Lower leg skin (tissue), 4 donors: ENCODE results near the gene ELP4. TPM values are rescaled to one million over a fixed set of nuclear protein-coding genes. Genes with fewer than 3 reads are reported as not detected.
"Not testable (repeated sequence)": the region's sequence is repeated elsewhere in the genome, so short reads cannot be mapped to it uniquely, and the experiment has no call there.

Experiments
- DNase-seq, 2 donors: peaks; one replicate each; pipeline ENCODE4 v3.0.0-alpha.2; 2019; ENCODE audit warnings: low spot score in 2 of 2
- H3K4me3 ChIP-seq: fragments of 200-600 bp; sonication (generic); 2 replicates; pipeline ENCODE4 v1.5.1; 2017; ENCODE audit warnings: mild to moderate bottlenecking, low read depth; ENCODE audit not compliant: poor library complexity, severe bottlenecking
- POLR2A ChIP-seq, 2 donors: fragments of 450-650 bp; IDR thresholded peaks; one replicate each; pipeline ENCODE4 v1.6.1; 2016 to 2017; ENCODE audit warnings: antibody characterized with exemption in 2 of 2, mild to moderate bottlenecking in 1 of 2, moderate library complexity in 1 of 2
- WGBS, 2 donors: methylation state at CpG; one replicate each; pipeline ENCODE4 v1.1.5; 2018; 5-methylcytosine and 5-hydroxymethylcytosine counted together
- intact Hi-C: fragments of 100-400 bp; cut with DNase I; formaldehyde crosslinking; loops from one replicate; pipeline ENCODE4 v1.15.0; 2023; ENCODE audit warnings: low total_unique reads
- total RNA-seq, 4 donors: library from RNA; depleted of rRNA; stranded (reverse); fragments of >200 nt; gene quantifications; one replicate each; pipeline ENCODE4 v1.1.0, GENCODE V29; 2016
- TF ChIP-seq, protein P1 (sequence below), 3 donors: fragments of 450-650 bp; IDR thresholded peaks; one replicate each; pipeline ENCODE4 v1.5.1; 2016; ENCODE audit warnings: antibody characterized with exemption in 3 of 3, mild to moderate bottlenecking in 3 of 3, moderate library complexity in 2 of 3

The ELP4 gene
- total RNA-seq, 4 donors from 2014 or later, result 20.6 to 23.3 (median 22.2) TPM

DNA sequence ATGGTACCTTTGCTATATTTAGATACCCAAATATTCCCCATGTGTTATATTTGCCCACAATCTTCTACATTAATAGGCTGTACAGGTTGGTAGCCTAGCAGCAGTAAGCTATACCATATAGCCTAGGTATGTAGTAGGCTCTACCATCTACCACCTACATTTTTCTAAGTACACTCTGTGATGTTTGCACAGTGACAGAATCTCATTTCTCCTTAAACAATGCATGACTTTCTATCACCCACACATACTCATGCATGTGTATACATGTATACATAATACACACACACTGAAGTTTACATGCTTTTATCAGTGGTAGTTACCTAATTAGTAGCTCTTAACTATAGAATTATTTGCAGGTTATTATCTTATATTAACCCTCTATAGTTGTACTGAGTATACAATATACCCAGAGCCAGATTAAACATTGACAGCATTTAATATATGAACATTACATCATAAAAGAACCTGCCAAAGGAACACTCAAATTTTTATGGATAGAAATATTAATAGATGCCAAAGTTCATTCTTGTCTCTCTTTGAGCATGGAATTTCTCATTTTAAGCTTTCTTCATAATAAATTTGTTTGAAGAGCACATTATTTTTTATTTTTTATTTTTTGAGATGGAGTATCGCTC is 51.4 kb downstream of the ELP4 start:
- TF ChIP-seq, protein P1, sequence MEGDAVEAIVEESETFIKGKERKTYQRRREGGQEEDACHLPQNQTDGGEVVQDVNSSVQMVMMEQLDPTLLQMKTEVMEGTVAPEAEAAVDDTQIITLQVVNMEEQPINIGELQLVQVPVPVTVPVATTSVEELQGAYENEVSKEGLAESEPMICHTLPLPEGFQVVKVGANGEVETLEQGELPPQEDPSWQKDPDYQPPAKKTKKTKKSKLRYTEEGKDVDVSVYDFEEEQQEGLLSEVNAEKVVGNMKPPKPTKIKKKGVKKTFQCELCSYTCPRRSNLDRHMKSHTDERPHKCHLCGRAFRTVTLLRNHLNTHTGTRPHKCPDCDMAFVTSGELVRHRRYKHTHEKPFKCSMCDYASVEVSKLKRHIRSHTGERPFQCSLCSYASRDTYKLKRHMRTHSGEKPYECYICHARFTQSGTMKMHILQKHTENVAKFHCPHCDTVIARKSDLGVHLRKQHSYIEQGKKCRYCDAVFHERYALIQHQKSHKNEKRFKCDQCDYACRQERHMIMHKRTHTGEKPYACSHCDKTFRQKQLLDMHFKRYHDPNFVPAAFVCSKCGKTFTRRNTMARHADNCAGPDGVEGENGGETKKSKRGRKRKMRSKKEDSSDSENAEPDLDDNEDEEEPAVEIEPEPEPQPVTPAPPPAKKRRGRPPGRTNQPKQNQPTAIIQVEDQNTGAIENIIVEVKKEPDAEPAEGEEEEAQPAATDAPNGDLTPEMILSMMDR (IDR thresholded peaks at IDR 0.05), result no peak
- TF ChIP-seq POLR2A (IDR thresholded peaks at IDR 0.05), result no peak
- WGBS, 2 donors, result 97 to 100% methylated on average over 1 of the region's 1 CpG
- no peak overlapping the region for H3K4me3 ChIP-seq
- intact Hi-C loops, result no loop called here
- DNase-seq, result no peak

DNA sequence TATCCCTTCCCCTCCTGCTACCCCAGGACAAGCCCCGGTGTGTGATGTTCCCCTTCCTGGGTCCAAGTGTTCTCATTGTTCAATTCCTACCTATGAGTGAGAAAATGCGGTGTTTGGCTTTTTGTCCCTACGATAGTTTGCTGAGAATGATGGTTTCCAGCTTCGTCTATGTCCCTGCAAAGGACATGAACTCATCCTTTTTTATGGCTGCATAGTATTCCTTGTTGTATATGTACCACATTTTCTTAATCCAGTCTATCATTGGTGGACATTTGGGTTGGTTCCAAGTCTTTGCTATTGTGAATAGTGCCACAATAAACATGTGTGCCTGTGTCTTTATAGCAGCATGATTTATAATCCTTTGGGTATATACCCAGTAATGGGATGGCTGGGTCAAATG is 55.0 kb downstream of the ELP4 start:
- H3K4me3 ChIP-seq, DNase-seq, intact Hi-C loops: not testable (repeated sequence)
- 96 to 99% methylated on average over 4 of the region's 4 CpGs for WGBS, 2 donors

DNA sequence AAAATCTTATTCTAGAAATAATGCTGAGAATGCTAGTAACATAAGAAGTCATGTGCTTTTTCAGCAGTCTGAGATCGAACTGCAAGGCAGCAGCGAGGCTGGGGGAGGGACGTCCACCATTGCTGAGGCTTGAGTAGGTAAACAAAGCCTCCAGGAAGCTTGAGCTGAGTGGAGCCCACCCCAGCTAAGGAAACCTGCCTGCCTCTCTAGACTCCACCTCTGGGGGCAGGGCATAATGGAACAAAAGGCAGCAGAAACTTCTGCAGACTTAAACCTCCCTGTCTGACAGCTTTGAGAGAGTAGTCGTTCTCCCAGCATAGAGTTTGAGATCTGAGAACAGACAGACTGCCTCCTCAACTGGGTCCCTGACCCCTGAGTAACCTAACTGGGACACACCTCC is 64.6 kb downstream of the ELP4 start:
- intact Hi-C loops, DNase-seq, H3K4me3 ChIP-seq: not testable (repeated sequence)
- 90 to 92% methylated on average over 4 of the region's 4 CpGs for WGBS, 2 donors

DNA sequence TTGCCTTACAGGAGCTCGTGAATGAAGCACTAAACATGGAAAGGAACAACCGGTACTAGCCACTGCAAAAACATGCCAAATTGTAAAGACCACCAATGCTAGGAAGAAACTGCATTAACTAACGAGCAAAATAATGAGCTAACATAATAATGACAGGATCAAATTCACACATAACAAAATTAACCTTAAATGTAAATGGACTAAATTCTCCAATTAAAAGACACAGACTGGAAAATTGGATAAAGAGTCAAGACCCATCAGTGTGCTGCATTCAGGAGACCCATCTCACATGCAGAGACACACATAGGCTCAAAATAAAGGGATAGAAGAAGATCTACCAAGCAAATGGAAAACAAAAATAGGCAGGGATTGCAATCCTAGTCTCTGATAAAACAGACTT is 66.2 kb downstream of the ELP4 start:
- DNase-seq, H3K4me3 ChIP-seq, intact Hi-C loops: not testable (repeated sequence)
- WGBS, 2 donors, result 91 to 94% methylated on average over 3 of the region's 3 CpGs

DNA sequence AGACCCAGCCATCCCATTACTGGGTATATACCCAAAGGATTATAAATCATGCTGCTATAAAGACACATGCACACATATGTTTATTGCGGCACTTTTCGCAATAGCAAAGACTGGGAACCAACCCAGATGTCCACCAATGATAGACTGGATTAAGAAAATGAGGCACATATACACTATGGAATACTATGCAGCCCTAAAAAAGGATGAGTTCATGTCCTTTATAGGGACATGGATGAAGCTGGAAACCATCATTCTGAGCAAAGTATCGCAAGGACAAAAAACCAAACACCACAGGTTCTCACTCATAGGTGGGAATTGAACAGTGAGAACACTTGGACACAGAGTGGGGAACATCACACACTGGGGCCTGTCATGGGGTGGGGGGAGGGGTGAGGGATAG is 69.8 kb downstream of the ELP4 start:
- DNase-seq, H3K4me3 ChIP-seq, intact Hi-C loops: not testable (repeated sequence)
- WGBS, 2 donors, result 96 to 98% methylated on average over 3 of the region's 3 CpGs

DNA sequence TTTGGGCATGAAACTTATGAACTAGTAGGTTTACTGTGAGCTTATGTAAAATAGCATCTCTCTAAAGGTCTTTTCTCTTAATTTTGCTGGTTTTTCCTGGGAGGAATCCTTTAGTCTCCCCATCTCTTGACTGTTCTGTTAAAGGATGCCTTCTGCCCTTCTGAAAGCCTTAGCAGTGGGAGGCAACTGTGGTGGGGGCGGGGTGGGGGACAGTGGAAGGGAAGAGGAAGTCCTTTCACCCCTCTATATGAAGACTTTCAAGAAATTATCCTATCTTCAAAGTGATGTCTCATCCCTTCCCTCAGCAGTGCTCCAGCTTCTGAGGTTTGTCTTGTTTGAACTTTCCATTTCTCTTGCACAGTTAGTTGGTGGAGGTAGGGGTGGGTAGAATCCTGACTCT is 73.1 kb downstream of the ELP4 start:
- DNase-seq, result no peak
- no peak overlapping the region for H3K4me3 ChIP-seq
- intact Hi-C loops, result no loop called here
- WGBS, 2 donors, result 76 to 78% methylated on average over 1 of the region's 1 CpG
- TF ChIP-seq, protein P1 (IDR thresholded peaks at IDR 0.05), result no peak
- TF ChIP-seq POLR2A (IDR thresholded peaks at IDR 0.05), result no peak

DNA sequence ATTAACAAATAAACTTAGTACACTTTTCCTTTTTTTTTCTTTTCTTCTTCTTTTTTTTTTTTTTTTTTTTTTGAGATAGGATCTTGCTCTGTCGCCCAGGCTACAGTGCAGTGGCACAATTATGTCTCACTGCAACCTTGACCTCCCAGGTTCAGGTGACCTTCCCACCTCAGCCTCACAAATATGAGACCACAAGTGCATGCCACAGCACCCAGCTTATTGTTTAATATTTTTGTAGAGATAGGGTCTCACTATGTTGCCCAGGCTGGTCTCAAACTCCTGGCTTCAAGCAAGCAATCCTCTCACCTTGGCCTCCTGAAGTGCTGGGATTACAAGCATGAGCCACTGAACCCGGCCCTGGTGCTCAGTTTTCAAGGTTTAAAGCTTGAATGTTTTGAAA is 88.9 kb downstream of the ELP4 start:
- DNase-seq, result no peak
- 88 to 93% methylated on average over 2 of the region's 2 CpGs for WGBS, 2 donors
- TF ChIP-seq, protein P1 (IDR thresholded peaks at IDR 0.05), result no peak
- TF ChIP-seq POLR2A (IDR thresholded peaks at IDR 0.05), result no peak
- no peak overlapping the region for H3K4me3 ChIP-seq
- intact Hi-C loops, result no loop called here

DNA sequence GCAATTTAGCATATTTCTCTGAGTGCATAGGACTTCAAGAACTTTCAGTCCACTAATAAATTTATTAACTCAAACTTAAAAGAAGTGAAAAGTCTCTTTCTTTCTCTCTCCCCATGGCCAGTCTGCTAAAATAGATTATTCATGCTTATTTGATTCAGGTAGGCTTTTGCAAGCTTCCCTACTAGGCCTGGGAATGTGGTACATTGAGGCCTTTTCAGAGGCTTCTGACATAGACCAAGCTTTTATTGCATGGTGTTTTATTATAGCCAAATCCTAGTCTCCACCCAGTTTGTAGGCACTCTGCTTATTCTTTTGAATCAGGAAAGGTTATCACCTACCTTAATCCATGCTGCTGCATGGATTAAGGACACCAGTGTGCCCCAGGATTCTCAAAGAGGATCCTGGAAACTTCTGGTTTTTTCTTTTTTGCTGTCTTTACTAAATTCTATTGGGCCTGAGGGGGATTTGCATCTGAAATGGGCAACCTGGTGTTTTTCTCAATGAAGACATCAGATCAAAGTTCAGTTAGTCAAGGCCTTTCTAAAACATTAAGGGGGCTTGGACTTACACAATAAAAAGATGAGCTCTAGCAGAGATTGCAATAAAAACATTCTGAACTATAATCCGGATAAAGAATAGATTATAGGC is 92.2 kb downstream of the ELP4 start:
- H3K4me3 ChIP-seq, result no peak overlapping the region
- intact Hi-C loops, result no loop called here
- TF ChIP-seq, protein P1 (IDR thresholded peaks at IDR 0.05), result no peak
- no peak for TF ChIP-seq POLR2A (IDR thresholded peaks at IDR 0.05)
- 96 to 100% methylated on average over 1 of the region's 1 CpG for WGBS, 2 donors
- DNase-seq, result no peak
